H9 (cell line): ENCODE measurements around the gene AHSG. TPM values are rescaled to one million over a fixed set of nuclear protein-coding genes. Genes with fewer than 3 reads are reported as not detected.

Experiments
- DNase-seq: peaks from one replicate; pipeline ENCODE4 v3.0.0-alpha.2; 2017
- H2AFZ ChIP-seq: one replicate; pipeline ENCODE4 v1.6.1; 2013; ENCODE audit warnings: mild to moderate bottlenecking, low read length, control low read depth, moderate library complexity
- H2AK5ac ChIP-seq: 2 replicates; pipeline ENCODE4 v1.6.1; 2013; ENCODE audit warnings: low read length, control low read depth, mixed read lengths; ENCODE audit not compliant: insufficient read length
- H2BK120ac ChIP-seq: one replicate; pipeline ENCODE4 v1.6.1; 2013; ENCODE audit warnings: low read depth, mild to moderate bottlenecking, low read length, control low read depth, inconsistent platforms; ENCODE audit not compliant: poor library complexity, severe bottlenecking
- H2BK12ac ChIP-seq: 2 replicates; pipeline ENCODE4 v1.6.1; 2013; ENCODE audit warnings: low read length, control low read depth, mixed read lengths, low read depth; ENCODE audit not compliant: insufficient read length
- H2BK15ac ChIP-seq: 2 replicates; pipeline ENCODE4 v1.6.1; 2013; ENCODE audit warnings: low read depth, low read length, control low read depth
- H2BK20ac ChIP-seq: one replicate; pipeline ENCODE4 v1.6.1; 2013; ENCODE audit warnings: low read depth, mild to moderate bottlenecking, low read length, control low read depth, inconsistent platforms; ENCODE audit not compliant: poor library complexity, severe bottlenecking
- H2BK5ac ChIP-seq: 2 replicates; pipeline ENCODE4 v1.6.1; 2013; ENCODE audit warnings: low read length, control low read depth, mixed read lengths; ENCODE audit not compliant: insufficient read length
- H3K14ac ChIP-seq: 2 replicates; pipeline ENCODE4 v1.6.1; 2013; ENCODE audit warnings: low read length, control low read depth; ENCODE audit not compliant: insufficient read depth
- H3K18ac ChIP-seq: 2 replicates; pipeline ENCODE4 v1.6.1; 2013; ENCODE audit warnings: low read depth, mild to moderate bottlenecking, mixed read lengths, low read length, control low read depth; ENCODE audit not compliant: insufficient read length
- H3K23ac ChIP-seq: 2 replicates; pipeline ENCODE4 v1.6.1; 2013; ENCODE audit warnings: low read length, control low read depth, mixed read lengths, low read depth; ENCODE audit not compliant: insufficient read length
- H3K23me2 ChIP-seq: 2 replicates; pipeline ENCODE4 v1.6.1; 2013; ENCODE audit warnings: low read depth, mild to moderate bottlenecking, mixed read lengths, low read length, control low read depth; ENCODE audit not compliant: insufficient read length, poor library complexity, severe bottlenecking
- H3K27ac ChIP-seq: 2 replicates; pipeline ENCODE4 v1.5.1; 2013; ENCODE audit warnings: low read length, control low read depth, mixed read lengths, low read depth; ENCODE audit not compliant: insufficient read length
- H3K27me3 ChIP-seq: 2 replicates; pipeline ENCODE4 v1.6.1; 2013; ENCODE audit warnings: low read length, control low read depth, inconsistent platforms; ENCODE audit not compliant: insufficient read depth
- H3K4ac ChIP-seq: 2 replicates; pipeline ENCODE4 v1.6.1; 2013; ENCODE audit warnings: low read depth, mild to moderate bottlenecking, control low read depth, inconsistent platforms, low read length, moderate library complexity
- H3K4me1 ChIP-seq: 2 replicates; pipeline ENCODE4 v1.6.1; 2013; ENCODE audit warnings: low read length, control low read depth, inconsistent platforms; ENCODE audit not compliant: insufficient read depth
- H3K4me2 ChIP-seq: 2 replicates; pipeline ENCODE4 v1.6.1; 2013; ENCODE audit warnings: low read length, control low read depth, mixed read lengths; ENCODE audit not compliant: insufficient read length, insufficient read depth
- H3K56ac ChIP-seq: 2 replicates; pipeline ENCODE4 v1.6.1; 2013; ENCODE audit warnings: low read depth, mild to moderate bottlenecking, mixed read lengths, low read length, control low read depth; ENCODE audit not compliant: insufficient read length
- H3K79me1 ChIP-seq: 2 replicates; pipeline ENCODE4 v1.6.1; 2013; ENCODE audit warnings: low read depth, mild to moderate bottlenecking, moderate library complexity, low read length, control low read depth, inconsistent platforms; ENCODE audit not compliant: insufficient read depth, poor library complexity, severe bottlenecking
- H3K79me2 ChIP-seq: 2 replicates; pipeline ENCODE4 v1.6.1; 2013; ENCODE audit warnings: low read length, control low read depth, inconsistent platforms; ENCODE audit not compliant: insufficient read depth
- H3K9ac ChIP-seq: 2 replicates; pipeline ENCODE4 v1.6.1; 2013; ENCODE audit warnings: low read length, control low read depth, mixed read lengths; ENCODE audit not compliant: insufficient read length; ENCODE audit errors: extremely low read depth
- H3K9me3 ChIP-seq: one replicate; pipeline ENCODE4 v1.6.1; 2013; ENCODE audit warnings: low read depth, low read length, inconsistent platforms; ENCODE audit not compliant: control insufficient read depth
- H3T11ph ChIP-seq: one replicate; pipeline ENCODE4 v1.6.1; 2013; ENCODE audit warnings: mild to moderate bottlenecking, low read length, control low read depth, inconsistent platforms
- H4K20me1 ChIP-seq: one replicate; pipeline ENCODE4 v1.6.1; 2013; ENCODE audit not compliant: control insufficient read depth, insufficient read length, insufficient read depth
- H4K5ac ChIP-seq: 2 replicates; pipeline ENCODE4 v1.6.1; 2013; ENCODE audit warnings: low read depth, mild to moderate bottlenecking, mixed read lengths, low read length, control low read depth; ENCODE audit not compliant: insufficient read length
- H4K8ac ChIP-seq: replicated peaks from 2 replicates; pipeline ENCODE4 v1.6.1; 2013; ENCODE audit warnings: low read length, control low read depth, mixed read lengths, low read depth; ENCODE audit not compliant: insufficient read length
- H4K91ac ChIP-seq: 2 replicates; pipeline ENCODE4 v1.6.1; 2013; ENCODE audit warnings: low read depth, mild to moderate bottlenecking, moderate library complexity, mixed read lengths, low read length, control low read depth; ENCODE audit not compliant: insufficient read length
- H3K27ac Mint-ChIP-seq, 3 experiments: 2 replicates in 2 of 3; 3 replicates in 1 of 3; pipeline ENCODE4 v1.8.0; 2020 to 2021; ENCODE audit warnings: mixed read lengths in 3 of 3, mild to moderate bottlenecking in 1 of 3, moderate library complexity in 1 of 3
- H3K27me3 Mint-ChIP-seq: 2 replicates; pipeline ENCODE4 v1.8.0; 2021; ENCODE audit warnings: low read depth, mild to moderate bottlenecking, moderate library complexity, mixed read lengths
- H3K36me3 Mint-ChIP-seq, 3 experiments: 2 replicates in 2 of 3; 3 replicates in 1 of 3; pipeline ENCODE4 v1.8.0; 2020 to 2021; ENCODE audit warnings: low read depth in 3 of 3, mixed read lengths in 3 of 3; ENCODE audit not compliant: insufficient read depth in 1 of 3
- H3K4me1 Mint-ChIP-seq, 2 experiments: 2 replicates each; pipeline ENCODE4 v1.8.0; 2020; ENCODE audit warnings: mixed read lengths in 2 of 2
- H3K4me3 Mint-ChIP-seq, 2 experiments: 2 replicates in 1 of 2; 3 replicates in 1 of 2; pipeline ENCODE4 v1.8.0; 2020 to 2021; ENCODE audit warnings: mild to moderate bottlenecking in 2 of 2, mixed read lengths in 2 of 2, moderate library complexity in 1 of 2
- H3K9me3 Mint-ChIP-seq, 2 experiments: 2 replicates in 1 of 2; 3 replicates in 1 of 2; pipeline ENCODE4 v1.8.0; 2020; ENCODE audit warnings: mild to moderate bottlenecking in 2 of 2, mixed read lengths in 2 of 2, moderate library complexity in 1 of 2
- WGBS: extraction: QIAGEN DNeasy Blood & Tissue Kit; methylation state at CpG from one replicate; pipeline ENCODE4 v1.1.7; 2013; ENCODE audit warnings: missing lambda C conversion rate, low lambda C conversion rate, mixed read lengths; ENCODE audit not compliant: insufficient read length; ENCODE audit errors: extremely low coverage; 5-methylcytosine and 5-hydroxymethylcytosine counted together
- total RNA-seq: library from RNA; stranded (reverse); gene quantifications from 2 replicates; pipeline ENCODE4 v1.2.1, GENCODE V29; 2021
- TF ChIP-seq, protein P1 (sequence below): fragments of 200-600 bp; sonication (generic); conservative IDR thresholded peaks from 3 replicates; pipeline ENCODE4 v1.8.0; 2021; ENCODE audit warnings: antibody characterized with exemption, mild to moderate bottlenecking

AHSG gene
- total RNA-seq, 1 experiment from 2014 or later, result not detected

DNA sequence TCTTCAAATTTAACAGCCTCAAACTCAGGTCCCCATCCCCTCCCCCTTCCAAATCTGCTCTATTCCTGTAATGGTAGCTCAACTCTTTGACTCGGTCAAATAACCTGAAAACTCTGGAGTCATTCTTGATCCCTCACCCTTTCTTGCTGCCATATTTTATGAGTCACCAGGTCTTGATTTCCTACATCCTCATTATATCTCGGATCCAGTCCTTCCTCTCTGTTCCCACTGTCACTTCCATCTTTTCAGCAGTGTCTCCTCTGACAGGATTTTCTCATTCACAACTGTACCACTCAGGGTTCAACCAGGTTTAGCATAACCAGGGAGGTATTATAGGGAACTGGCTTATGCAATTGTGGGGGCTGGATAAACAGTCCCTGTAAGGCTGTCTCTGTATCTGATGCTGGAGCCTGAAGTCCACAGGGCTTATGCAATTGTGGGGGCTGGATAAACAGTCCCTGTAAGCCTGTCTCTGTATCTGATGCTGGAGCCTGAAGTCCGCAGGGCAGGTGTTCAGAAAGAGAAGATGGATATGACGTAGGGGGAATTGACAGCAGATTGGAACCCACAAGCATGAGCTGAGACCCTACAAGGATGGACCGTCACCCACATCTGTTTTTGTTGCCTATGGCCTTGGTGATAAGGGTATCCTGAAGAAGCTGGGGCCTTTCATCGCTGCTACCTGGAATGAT lies 18.2 kb downstream of the AHSG start:
- no CpG with 5 or more reads among the region's 6 CpGs for WGBS

More for the DNA sequence above, 18.2 kb downstream of the AHSG start:
- Histone ChIP-seq H2BK20ac (no peak overlapping the region), H4K91ac (no peak overlapping the region), H3K4me1 (no peaks in the 10 kb centered on the region; the same call in 1 of the 2 replicates), H3K18ac (no peak overlapping the region), H3K9ac (no peak overlapping the region), H3K79me1 (no peaks in the 10 kb centered on the region), H2AFZ (no peak overlapping the region), H3K27ac (no peak overlapping the region), H4K8ac (no peak overlapping the region), H3K4me2 (no peak overlapping the region), H2BK5ac (no peak overlapping the region), H4K20me1 (no peaks in the 10 kb centered on the region), H3K23me2 (no peaks in the 10 kb centered on the region), H2AK5ac (no peak overlapping the region), H4K5ac (no peak overlapping the region), H3K4ac (no peak overlapping the region), H3K27me3 (no peaks in the 10 kb centered on the region), H3K56ac (no peak overlapping the region), H3K23ac (no peak overlapping the region), H3K79me2 (no peaks in the 10 kb centered on the region), H3K9me3 (no peaks in the 10 kb centered on the region), H3T11ph (no peak overlapping the region), H3K14ac (no peak overlapping the region), H2BK120ac (no peak overlapping the region), H2BK12ac (no peak overlapping the region), H2BK15ac (no peak overlapping the region)
- Mint-ChIP-seq H3K9me3 (no peaks in the 10 kb centered on the region), H3K4me1 (peaks cover 6 to 7% of the 10 kb centered on the region in 2 experiments; a peak in 2 of 4 replicates), H3K27ac (no peak overlapping the region), H3K36me3 (no peaks in the 10 kb centered on the region), H3K4me3 (no peak overlapping the region), H3K27me3 (peaks cover 4% of the 10 kb centered on the region; the same call in 1 of the 2 replicates)
- TF ChIP-seq, protein P1, sequence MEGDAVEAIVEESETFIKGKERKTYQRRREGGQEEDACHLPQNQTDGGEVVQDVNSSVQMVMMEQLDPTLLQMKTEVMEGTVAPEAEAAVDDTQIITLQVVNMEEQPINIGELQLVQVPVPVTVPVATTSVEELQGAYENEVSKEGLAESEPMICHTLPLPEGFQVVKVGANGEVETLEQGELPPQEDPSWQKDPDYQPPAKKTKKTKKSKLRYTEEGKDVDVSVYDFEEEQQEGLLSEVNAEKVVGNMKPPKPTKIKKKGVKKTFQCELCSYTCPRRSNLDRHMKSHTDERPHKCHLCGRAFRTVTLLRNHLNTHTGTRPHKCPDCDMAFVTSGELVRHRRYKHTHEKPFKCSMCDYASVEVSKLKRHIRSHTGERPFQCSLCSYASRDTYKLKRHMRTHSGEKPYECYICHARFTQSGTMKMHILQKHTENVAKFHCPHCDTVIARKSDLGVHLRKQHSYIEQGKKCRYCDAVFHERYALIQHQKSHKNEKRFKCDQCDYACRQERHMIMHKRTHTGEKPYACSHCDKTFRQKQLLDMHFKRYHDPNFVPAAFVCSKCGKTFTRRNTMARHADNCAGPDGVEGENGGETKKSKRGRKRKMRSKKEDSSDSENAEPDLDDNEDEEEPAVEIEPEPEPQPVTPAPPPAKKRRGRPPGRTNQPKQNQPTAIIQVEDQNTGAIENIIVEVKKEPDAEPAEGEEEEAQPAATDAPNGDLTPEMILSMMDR, result no peak
- DNase-seq, result no peak
